Retinal pigment epithelial cell (primary cell): ENCODE results near the gene CHFR.
"Not testable (repeated sequence)": the region's sequence is repeated elsewhere in the genome, so short reads cannot be mapped to it uniquely, and the experiment has no call there.

ENCODE experiments used
- DNase-seq: peaks from one replicate; pipeline ENCODE4 v3.0.0-alpha.2; 2010; ENCODE audit warnings: low read depth
- H3K4me3 ChIP-seq: 2 replicates; pipeline ENCODE4 v1.5.1; 2011; ENCODE audit warnings: mild to moderate bottlenecking, low read length, control low read depth, moderate library complexity
- CTCF ChIP-seq: conservative IDR thresholded peaks from 2 replicates; pipeline ENCODE4 v1.5.1; 2011; ENCODE audit warnings: low read depth, low read length, control low read depth, inconsistent platforms

The CHFR gene

DNA sequence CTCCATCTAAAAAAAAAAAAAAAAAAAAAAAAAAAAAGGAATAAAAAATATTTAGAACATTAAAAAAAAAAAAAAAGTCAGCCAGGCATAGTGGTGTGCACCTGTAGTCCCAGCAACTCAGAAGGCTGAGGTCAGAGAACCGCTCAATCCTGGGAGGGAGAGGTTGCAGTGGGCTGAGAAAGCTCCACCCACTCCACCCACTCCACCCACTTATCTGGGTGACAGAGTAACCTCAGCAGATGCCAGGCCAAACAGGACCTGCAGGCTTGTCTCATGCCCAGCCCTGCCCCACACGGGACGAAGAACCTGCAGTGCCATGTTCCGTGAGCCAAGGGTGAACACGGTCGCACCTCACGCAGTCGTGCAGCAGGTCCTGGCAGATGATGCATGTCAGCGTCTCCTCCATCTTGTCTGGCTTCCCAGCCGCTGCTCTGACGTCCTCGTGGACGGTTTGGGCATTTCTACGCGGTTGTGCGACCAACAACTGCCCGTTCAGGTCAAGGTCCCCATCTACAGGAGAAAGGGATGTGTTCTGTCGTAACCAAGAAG is 28.6 kb downstream of the CHFR start:
- no peak for TF ChIP-seq CTCF
- H3K4me3 ChIP-seq = no peak overlapping the region

DNA sequence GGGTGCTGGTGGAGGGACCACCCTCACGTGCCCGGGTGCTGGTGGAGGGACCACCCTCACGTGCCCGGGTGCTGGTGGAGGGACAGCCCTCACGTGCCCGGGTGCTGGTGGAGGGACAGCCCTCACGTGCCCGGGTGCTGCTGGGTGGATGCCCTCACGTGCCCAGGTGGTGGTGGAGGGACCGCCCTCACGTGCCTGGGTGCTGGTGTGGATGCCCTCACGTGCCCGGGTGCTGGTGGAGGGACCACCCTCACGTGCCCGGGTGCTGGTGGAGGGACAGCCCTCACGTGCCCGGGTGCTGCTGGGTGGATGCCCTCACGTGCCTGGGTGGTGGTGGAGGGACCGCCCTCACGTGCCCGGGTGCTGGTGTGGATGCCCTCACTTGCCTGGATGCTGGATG is 30.4 kb downstream of the CHFR start:
- not testable (repeated sequence) for H3K4me3 ChIP-seq, DNase-seq

More for the DNA sequence above, 28.6 kb downstream of the CHFR start:
- DNase-seq = no peak

- H3K4me3 ChIP-seq = no peak overlapping the region
- TF ChIP-seq CTCF = no peak
- no peak for DNase-seq
Measured at GRCh38 chr12:132856581-132856980, 30.8 kb downstream of the CHFR start.

- not testable (repeated sequence) for DNase-seq, H3K4me3 ChIP-seq
Measured at GRCh38 chr12:132855211-132855610, 32.2 kb downstream of the CHFR start.

- TF ChIP-seq CTCF = no peak
- H3K4me3 ChIP-seq = no peak overlapping the region
- no peak for DNase-seq
Measured at GRCh38 chr12:132853285-132854092, 33.9 kb downstream of the CHFR start.

GRCh38 chr12:132852496-132852895 is 34.9 kb downstream of the CHFR start:
- no peak for DNase-seq
- no peak overlapping the region for H3K4me3 ChIP-seq
- TF ChIP-seq CTCF = no peak

GRCh38 chr12:132851465-132851864 is 35.9 kb downstream of the CHFR start:
- H3K4me3 ChIP-seq = no peak overlapping the region
- DNase-seq = no peak
- no peak for TF ChIP-seq CTCF

- no peak for DNase-seq
- H3K4me3 ChIP-seq = no peak overlapping the region
- TF ChIP-seq CTCF = no peak
Measured at GRCh38 chr12:132850291-132850690, 37.1 kb downstream of the CHFR start.
